HepG2 (cell line): ENCODE data around the gene TMEM139. TPM values are rescaled to one million over a fixed set of nuclear protein-coding genes. Genes with fewer than 3 reads are reported as not detected.
"Not testable (repeated sequence)": the region's sequence is repeated elsewhere in the genome, so short reads cannot be mapped to it uniquely, and the experiment has no call there.

Source experiments
- ATAC-seq: fragments of 200-7000 bp; cut with Tn5 transposase; 3 replicates; pipeline ENCODE4 v1.9.1; 2020; ENCODE audit warnings: mild to moderate bottlenecking, moderate library complexity
- BruUV-seq: library from RNA; stranded (reverse); fragments of 400-500 nt; replicated peaks from 2 replicates; lab custom pipeline; 2021; lab: Mats Ljungman, UMichigan
- CTCF ChIA-PET: fragments of 300-600 bp; formaldehyde crosslinking; extraction: SDS; loops from one replicate; lab custom pipeline; 2021; ENCODE audit warnings: low total read pairs, inconsistent platforms, low intra/inter-chr PET ratio; lab: Yijun Ruan, JAX
- POLR2A ChIA-PET: fragments of 350-600 bp; sonication (Branson Sonifier 250); formaldehyde crosslinking; loops from one replicate; lab custom pipeline; 2020; ENCODE audit warnings: antibody characterized with exemption, inconsistent platforms; lab: Yijun Ruan, JAX
- DNase-seq: peaks from one replicate; pipeline ENCODE4 v3.0.0-alpha.2; 2015; ENCODE audit warnings: low spot score
- FAIRE-seq: peaks from 3 replicates; lab custom pipeline; 2011; peaks lifted over from hg19 to GRCh38; lab: Jason Lieb, UNC
- H2AFZ ChIP-seq: one replicate; pipeline ENCODE4 v1.6.1; 2011; ENCODE audit warnings: low read length, inconsistent platforms
- H3K27ac ChIP-seq: fragments of 300-600 bp; 3 replicates; pipeline ENCODE4 v1.8.0; 2011; ENCODE audit warnings: mixed run types, mild to moderate bottlenecking, mixed read lengths, low read length, inconsistent platforms; ENCODE audit not compliant: insufficient read depth; ENCODE audit errors: extremely low read length
- H3K27me3 ChIP-seq, 2 experiments: fragments of 200-600 bp in 1 of 2; 2 replicates in 1 of 2; 3 replicates in 1 of 2; pipeline versions ENCODE4 v1.6.0 to v1.8.0; 2011; ENCODE audit warnings: low read length in 2 of 2, mild to moderate bottlenecking in 2 of 2, moderate library complexity in 2 of 2, inconsistent platforms in 1 of 2; ENCODE audit not compliant: insufficient read depth in 2 of 2, control insufficient read depth in 1 of 2
- H3K36me3 ChIP-seq, 2 experiments: fragments of 200-600 bp in 1 of 2; replicated peaks in 1 of 2; 2 replicates in 1 of 2; 3 replicates in 1 of 2; pipeline versions ENCODE4 v1.5.1 to v1.8.0; 2011; ENCODE audit warnings: low read length in 2 of 2, inconsistent platforms in 1 of 2; ENCODE audit not compliant: insufficient read depth in 2 of 2, control insufficient read depth in 1 of 2
- H3K4me1 ChIP-seq: 2 replicates; pipeline ENCODE4 v1.5.1; 2012; ENCODE audit warnings: low read length, inconsistent platforms; ENCODE audit not compliant: insufficient read depth
- H3K4me2 ChIP-seq: 2 replicates; pipeline ENCODE4 v1.6.0; 2011; ENCODE audit warnings: low read depth, low read length, inconsistent platforms
- H3K4me3 ChIP-seq, 3 experiments: fragments of 200-600 bp in 1 of 3; sonication (generic), shearing (Covaris generic) in 1 of 3; replicated peaks in 1 of 3; 2 replicates each; pipeline ENCODE4 v1.5.1; 2011 to 2016; ENCODE audit warnings: low read length in 3 of 3, inconsistent platforms in 2 of 3, low read depth in 2 of 3, mild to moderate bottlenecking in 2 of 3, control low read depth in 1 of 3, mixed read lengths in 1 of 3; ENCODE audit not compliant: insufficient read depth in 1 of 3
- H3K79me2 ChIP-seq: one replicate; pipeline ENCODE4 v1.6.1; 2011; ENCODE audit warnings: low read length, inconsistent platforms; ENCODE audit not compliant: insufficient read depth
- H3K9ac ChIP-seq: 2 replicates; pipeline ENCODE4 v1.6.0; 2011; ENCODE audit warnings: mild to moderate bottlenecking, low read depth, low read length, inconsistent platforms; ENCODE audit not compliant: insufficient read depth
- H3K9me3 ChIP-seq: 2 replicates; pipeline ENCODE4 v1.5.1; 2012; ENCODE audit warnings: mild to moderate bottlenecking, low read length
- H4K20me1 ChIP-seq: 2 replicates; pipeline ENCODE4 v1.6.0; 2011; ENCODE audit warnings: inconsistent platforms, mild to moderate bottlenecking, low read length, moderate library complexity; ENCODE audit not compliant: insufficient read depth
- DPF2 ChIP-seq: sonication (generic); formaldehyde crosslinking; IDR thresholded peaks from 2 replicates; pipeline ENCODE4 v1.4.0; 2020; ENCODE audit warnings: mild to moderate bottlenecking, low read depth, missing genetic modification reagents, borderline replicate concordance
- KDM5A ChIP-seq: fragments of 200-600 bp; sonication (generic); IDR thresholded peaks from 2 replicates; pipeline ENCODE4 v1.7.0; 2018; ENCODE audit warnings: antibody characterized with exemption, mild to moderate bottlenecking, low read length, borderline replicate concordance
- RFXAP ChIP-seq: sonication (generic); formaldehyde crosslinking; IDR thresholded peaks from 2 replicates; pipeline ENCODE4 v1.4.0; 2020; ENCODE audit warnings: missing genetic modification reagents, borderline replicate concordance
- YEATS2 ChIP-seq: sonication (generic); formaldehyde crosslinking; IDR thresholded peaks from 2 replicates; pipeline ENCODE4 v1.4.0; 2020; ENCODE audit warnings: missing genetic modification reagents, borderline replicate concordance
- ZNF782 ChIP-seq: sonication (generic); formaldehyde crosslinking; IDR thresholded peaks from 2 replicates; pipeline ENCODE4 v1.4.0; 2020; ENCODE audit warnings: missing genetic modification reagents, mild to moderate bottlenecking, borderline replicate concordance
- WGBS: methylation state at CpG from one replicate; pipeline ENCODE4 v1.1.6; 2017; ENCODE audit warnings: low lambda C conversion rate; 5-methylcytosine and 5-hydroxymethylcytosine counted together
- in situ Hi-C: cut with HindIII; loops from 2 replicates; pipeline ENCODE4 v1.10.0; 2017; ENCODE audit warnings: low pct_unique_long_range_greater_than_20kb; ENCODE audit not compliant: extremely low pct_ligation_motif_present
- intact Hi-C: fragments of 100-400 bp; cut with micrococcal nuclease; formaldehyde crosslinking; loops from one replicate; pipeline ENCODE4 v1.10.0; 2022; ENCODE audit not compliant: unreplicated experiment
- polyA plus RNA-seq, 8 experiments: library from polyadenylated mRNA; depleted of rRNA in 3 of 8; stranded (reverse) in 7 of 8; unstranded in 1 of 8; fragments of >200 nt; fragmentation: Illumina TruSeq in 4 of 8; extraction: Trizol in 4 of 8; gene quantifications; 2 replicates each; pipeline versions ENCODE4 v1.2.1 to v1.2.3, GENCODE V29; 2011 to 2016; ENCODE audit warnings: low read depth in 4 of 8, missing spikeins in 1 of 8, mixed read lengths in 1 of 8; ENCODE audit not compliant: insufficient read depth in 1 of 8
- total RNA-seq, 5 experiments: library from RNA; depleted of rRNA; stranded (reverse); fragments of >200 nt; fragmentation: Illumina TruSeq; extraction: Trizol; gene quantifications; 2 replicates each; pipeline ENCODE4 v1.2.3, GENCODE V29; 2016; ENCODE audit warnings: low read depth in 1 of 5
- TF ChIP-seq, protein P1 (sequence below): sonication (generic); formaldehyde crosslinking; conservative IDR thresholded peaks from 2 replicates; pipeline ENCODE4 v1.8.0; 2022; ENCODE audit warnings: mild to moderate bottlenecking, moderate library complexity, missing genetic modification reagents
- TF ChIP-seq, protein P2 (sequence below): sonication (generic); formaldehyde crosslinking; IDR thresholded peaks from 2 replicates; pipeline ENCODE4 v1.4.0; 2020; ENCODE audit warnings: missing genetic modification reagents, borderline replicate concordance

The TMEM139 gene
- total and polyA plus RNA-seq, 2 of the 13 experiments (the other 11 are each of a cell fraction or from before 2014, with no cell fraction given), result 7.9 to 14.0 TPM

- H3K36me3 ChIP-seq, result peaks cover 9 to 27% of the 10 kb centered on the region in 2 experiments
- H4K20me1 ChIP-seq, result no peaks in the 10 kb centered on the region
- POLR2A ChIA-PET, result interaction anchor here (1.1 kb wide), 1 partner anchor 26 kb away, joined by 4 read pairs; the partner anchor contains the start of gene GSTK1
- peak overlapping the region; percentile 96 for H3K4me2 ChIP-seq
- TF ChIP-seq DPF2 (CRISPR knock-in tag), result no peak
- TF ChIP-seq, protein P1, sequence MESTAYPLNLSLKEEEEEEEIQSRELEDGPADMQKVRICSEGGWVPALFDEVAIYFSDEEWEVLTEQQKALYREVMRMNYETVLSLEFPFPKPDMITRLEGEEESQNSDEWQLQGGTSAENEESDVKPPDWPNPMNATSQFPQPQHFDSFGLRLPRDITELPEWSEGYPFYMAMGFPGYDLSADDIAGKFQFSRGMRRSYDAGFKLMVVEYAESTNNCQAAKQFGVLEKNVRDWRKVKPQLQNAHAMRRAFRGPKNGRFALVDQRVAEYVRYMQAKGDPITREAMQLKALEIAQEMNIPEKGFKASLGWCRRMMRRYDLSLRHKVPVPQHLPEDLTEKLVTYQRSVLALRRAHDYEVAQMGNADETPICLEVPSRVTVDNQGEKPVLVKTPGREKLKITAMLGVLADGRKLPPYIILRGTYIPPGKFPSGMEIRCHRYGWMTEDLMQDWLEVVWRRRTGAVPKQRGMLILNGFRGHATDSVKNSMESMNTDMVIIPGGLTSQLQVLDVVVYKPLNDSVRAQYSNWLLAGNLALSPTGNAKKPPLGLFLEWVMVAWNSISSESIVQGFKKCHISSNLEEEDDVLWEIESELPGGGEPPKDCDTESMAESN (CRISPR knock-in tag), result no peak
- TF ChIP-seq, protein P2, sequence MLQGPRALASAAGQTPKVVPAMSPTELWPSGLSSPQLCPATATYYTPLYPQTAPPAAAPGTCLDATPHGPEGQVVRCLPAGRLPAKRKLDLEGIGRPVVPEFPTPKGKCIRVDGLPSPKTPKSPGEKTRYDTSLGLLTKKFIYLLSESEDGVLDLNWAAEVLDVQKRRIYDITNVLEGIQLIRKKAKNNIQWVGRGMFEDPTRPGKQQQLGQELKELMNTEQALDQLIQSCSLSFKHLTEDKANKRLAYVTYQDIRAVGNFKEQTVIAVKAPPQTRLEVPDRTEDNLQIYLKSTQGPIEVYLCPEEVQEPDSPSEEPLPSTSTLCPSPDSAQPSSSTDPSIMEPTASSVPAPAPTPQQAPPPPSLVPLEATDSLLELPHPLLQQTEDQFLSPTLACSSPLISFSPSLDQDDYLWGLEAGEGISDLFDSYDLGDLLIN, result no peak
- no peak for TF ChIP-seq YEATS2 (CRISPR knock-in tag)
- no peak for TF ChIP-seq RFXAP (CRISPR knock-in tag)
- no peak for TF ChIP-seq KDM5A
- TF ChIP-seq ZNF782 (CRISPR knock-in tag), result no peak
- TF ChIP-seq, all 625 proteins: peak for 0
- Histone ChIP-seq H3K4me1 (peaks cover 52% of the 10 kb centered on the region), H3K27ac (peak overlapping the region; percentile 78), H3K27me3 (no peaks in the 10 kb centered on the region; a peak in 1 of 5 replicates), H3K4me3 (peak overlapping the region; percentile 72 to 80 (median 79); a peak in 5 of 6 replicates), H2AFZ (no peak overlapping the region), H3K79me2 (peaks cover 26% of the 10 kb centered on the region), H3K9me3 (no peaks in the 10 kb centered on the region), H3K9ac (peak overlapping the region; percentile 83; the same call in 1 of the 2 replicates)
- FAIRE-seq (no peak), ATAC-seq (no peak), DNase-seq (no peak)
- WGBS, result 52% methylated on average over 6 of the region's 6 CpGs
- in situ Hi-C loops (no loop called here), intact Hi-C loops (loop anchor here (1.0 kb wide), 1 partner anchor 16 kb away; no protein-coding TSS in a partner anchor)
- CTCF ChIA-PET, result interaction anchor here (3.1 kb wide), 1 partner anchor 49 kb away, joined by 7 read pairs; no protein-coding TSS in a partner anchor
- BruUV-seq, result no TSS peak
These were observed 4.7 kb downstream of the TMEM139 start for GRCh38 chr7:143289421-143289820.

GRCh38 chr7:143289888-143290287 is 5.1 kb downstream of the TMEM139 start:
- in situ Hi-C loops, ATAC-seq, FAIRE-seq, H3K27ac ChIP-seq, DNase-seq, H2AFZ ChIP-seq, H3K9me3 ChIP-seq, BruUV-seq, H4K20me1 ChIP-seq, H3K27me3 ChIP-seq: not testable (repeated sequence)
- WGBS, result 88% methylated on average over 4 of the region's 4 CpGs
- H3K4me2 ChIP-seq, result peak overlapping the region; percentile 96
- intact Hi-C loops, result loop anchor here (1.0 kb wide), 1 partner anchor 15 kb away; no protein-coding TSS in a partner anchor
- H3K36me3 ChIP-seq, result peaks cover 11 to 32% of the 10 kb centered on the region in 2 experiments
- POLR2A ChIA-PET, result interaction anchor here (1.1 kb wide), 1 partner anchor 27 kb away, joined by 4 read pairs; the partner anchor contains the start of gene GSTK1
- H3K9ac ChIP-seq, result peak overlapping the region; percentile 83; the same call in 1 of the 2 replicates
- H3K4me3 ChIP-seq, result peak overlapping the region in 2 of 3 experiments; percentile 79 to 80; a peak in 2 of 6 replicates
- peaks cover 52% of the 10 kb centered on the region for H3K4me1 ChIP-seq
- CTCF ChIA-PET, result interaction anchor here (3.1 kb wide), 1 partner anchor 49 kb away, joined by 7 read pairs; no protein-coding TSS in a partner anchor
- peaks cover 26% of the 10 kb centered on the region for H3K79me2 ChIP-seq
